OCI-LY3 (cell line): ENCODE results near the gene GNE.
A peak's percentile ranks its signal among the peaks of the same experiment; 100 is the strongest.
"Not testable (repeated sequence)": the region's sequence is repeated elsewhere in the genome, so short reads cannot be mapped to it uniquely, and the experiment has no call there.

ENCODE experiments used
- H2AFZ ChIP-seq: fragments of 200-600, 300-600 bp; shearing (Covaris generic); 2 replicates; pipeline ENCODE4 v1.6.0; 2014; ENCODE audit warnings: antibody characterized with exemption, low read depth, low read length
- H3K27ac ChIP-seq: fragments of 200-600, 300-600 bp; sonication (generic); 2 replicates; pipeline ENCODE4 v1.5.1; 2014; ENCODE audit warnings: mild to moderate bottlenecking, low read length, moderate library complexity, mixed read lengths
- H3K27me3 ChIP-seq: fragments of 200-600, 300-600 bp; sonication (generic); 2 replicates; pipeline ENCODE4 v1.6.1; 2014; ENCODE audit warnings: low read depth, low read length, mixed read lengths
- H3K36me3 ChIP-seq: fragments of 200-600, 300-600 bp; sonication (generic); replicated peaks from 2 replicates; pipeline ENCODE3; 2014; ENCODE audit warnings: low read depth, low read length, mixed read lengths
- H3K4me1 ChIP-seq: fragments of 300-600, 200-600 bp; sonication (generic); 2 replicates; pipeline ENCODE4 v1.6.1; 2014; ENCODE audit warnings: low read length, mixed read lengths
- H3K4me2 ChIP-seq: fragments of 200-600, 300-600 bp; sonication (generic); 2 replicates; pipeline ENCODE4 v1.6.1; 2014; ENCODE audit warnings: low read length, mixed read lengths
- H3K4me3 ChIP-seq: fragments of 300-600, 200-600 bp; sonication (generic); 2 replicates; pipeline ENCODE4 v1.5.1; 2014; ENCODE audit warnings: antibody characterized with exemption, mild to moderate bottlenecking, low read length, moderate library complexity
- H3K79me2 ChIP-seq: fragments of 300-600, 200-600 bp; shearing (Covaris generic); 2 replicates; pipeline ENCODE4 v1.6.1; 2014; ENCODE audit warnings: mild to moderate bottlenecking, low read length, mixed read lengths
- H3K9ac ChIP-seq: fragments of 300-600, 200-600 bp; shearing (Covaris generic); 2 replicates; pipeline ENCODE4 v1.6.0; 2014; ENCODE audit warnings: mild to moderate bottlenecking, low read length, moderate library complexity
- H3K9me3 ChIP-seq: fragments of 200-600, 300-600 bp; shearing (Covaris generic); 2 replicates; pipeline ENCODE4 v1.6.1; 2014; ENCODE audit warnings: low read length, mixed read lengths; ENCODE audit not compliant: insufficient read depth
- H4K20me1 ChIP-seq: fragments of 200-600, 300-600 bp; sonication (generic); 2 replicates; pipeline ENCODE4 v1.6.1; 2016; ENCODE audit warnings: low read length, mixed read lengths; ENCODE audit not compliant: insufficient read depth
- EZH2phosphoT487 ChIP-seq: fragments of 200-600 bp; shearing (Covaris generic); IDR thresholded peaks from 2 replicates; pipeline ENCODE4 v1.6.1; 2018; ENCODE audit warnings: antibody characterized with exemption, mixed run types, low read depth
- TF ChIP-seq, protein P1 (sequence below): fragments of 200-600, 300-600 bp; sonication (generic); IDR thresholded peaks from 2 replicates; pipeline ENCODE4 v1.5.1; 2014; ENCODE audit warnings: antibody characterized with exemption, low read length, low read depth

Gene GNE, protein sequence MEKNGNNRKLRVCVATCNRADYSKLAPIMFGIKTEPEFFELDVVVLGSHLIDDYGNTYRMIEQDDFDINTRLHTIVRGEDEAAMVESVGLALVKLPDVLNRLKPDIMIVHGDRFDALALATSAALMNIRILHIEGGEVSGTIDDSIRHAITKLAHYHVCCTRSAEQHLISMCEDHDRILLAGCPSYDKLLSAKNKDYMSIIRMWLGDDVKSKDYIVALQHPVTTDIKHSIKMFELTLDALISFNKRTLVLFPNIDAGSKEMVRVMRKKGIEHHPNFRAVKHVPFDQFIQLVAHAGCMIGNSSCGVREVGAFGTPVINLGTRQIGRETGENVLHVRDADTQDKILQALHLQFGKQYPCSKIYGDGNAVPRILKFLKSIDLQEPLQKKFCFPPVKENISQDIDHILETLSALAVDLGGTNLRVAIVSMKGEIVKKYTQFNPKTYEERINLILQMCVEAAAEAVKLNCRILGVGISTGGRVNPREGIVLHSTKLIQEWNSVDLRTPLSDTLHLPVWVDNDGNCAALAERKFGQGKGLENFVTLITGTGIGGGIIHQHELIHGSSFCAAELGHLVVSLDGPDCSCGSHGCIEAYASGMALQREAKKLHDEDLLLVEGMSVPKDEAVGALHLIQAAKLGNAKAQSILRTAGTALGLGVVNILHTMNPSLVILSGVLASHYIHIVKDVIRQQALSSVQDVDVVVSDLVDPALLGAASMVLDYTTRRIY

DNA sequence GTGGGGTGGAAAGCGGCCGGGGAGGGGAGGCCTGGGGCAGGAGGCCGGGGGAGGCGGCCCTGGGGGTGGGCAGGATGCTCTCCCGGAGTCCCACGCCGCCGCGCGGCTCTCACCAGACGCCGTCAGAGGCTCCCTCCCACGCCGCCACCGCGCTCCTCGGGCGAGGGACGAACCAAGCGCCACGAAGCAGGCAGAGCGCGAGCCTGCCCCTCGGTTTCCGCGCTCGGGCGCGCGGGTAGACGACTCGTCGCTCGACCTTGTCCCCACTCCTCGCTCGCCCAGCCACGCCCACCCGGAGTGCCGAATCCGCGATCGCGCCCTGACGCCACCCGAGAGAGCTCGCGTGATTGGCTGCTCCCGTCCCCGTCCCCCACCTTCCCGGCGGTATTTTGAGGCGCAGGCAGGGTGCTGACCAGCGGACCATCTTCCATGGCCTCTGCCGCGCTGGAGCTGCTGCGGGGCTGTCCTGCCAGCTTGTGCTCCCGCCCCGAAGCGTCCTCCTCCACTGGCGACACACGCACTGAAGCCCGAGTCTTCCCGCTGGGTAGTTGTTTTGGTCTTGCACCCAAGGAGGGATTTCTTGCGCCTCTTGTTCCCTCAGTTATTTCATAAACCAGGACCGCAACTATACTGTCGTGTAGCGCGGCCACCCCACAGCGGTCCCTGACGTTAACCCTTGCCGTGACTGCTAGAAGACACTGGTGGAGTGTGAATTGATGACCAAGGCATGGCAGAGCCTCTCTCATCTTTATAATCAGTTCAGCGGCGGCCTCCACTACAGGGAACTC is at the start of gene GNE:
Gene GNE, minus strand, starts transcription at position 241 of the 788 bp plus-strand sequence. CDS start 9,093 bp downstream, outside the sequence.
- no peaks in the 10 kb centered on the region for H4K20me1 ChIP-seq
- no peaks in the 10 kb centered on the region for H3K9me3 ChIP-seq
- H3K27me3 ChIP-seq, result no peaks in the 10 kb centered on the region
- peak within 1 kb of the TSS; percentile 73 for H3K4me2 ChIP-seq
- H2AFZ ChIP-seq, result peak within 1 kb of the TSS; percentile 65
- 0 out of 2 replicates have a peak, but pooled peaks cover 2% of the 10 kb centered on the region for H3K4me1 ChIP-seq
- TF ChIP-seq, protein P1, sequence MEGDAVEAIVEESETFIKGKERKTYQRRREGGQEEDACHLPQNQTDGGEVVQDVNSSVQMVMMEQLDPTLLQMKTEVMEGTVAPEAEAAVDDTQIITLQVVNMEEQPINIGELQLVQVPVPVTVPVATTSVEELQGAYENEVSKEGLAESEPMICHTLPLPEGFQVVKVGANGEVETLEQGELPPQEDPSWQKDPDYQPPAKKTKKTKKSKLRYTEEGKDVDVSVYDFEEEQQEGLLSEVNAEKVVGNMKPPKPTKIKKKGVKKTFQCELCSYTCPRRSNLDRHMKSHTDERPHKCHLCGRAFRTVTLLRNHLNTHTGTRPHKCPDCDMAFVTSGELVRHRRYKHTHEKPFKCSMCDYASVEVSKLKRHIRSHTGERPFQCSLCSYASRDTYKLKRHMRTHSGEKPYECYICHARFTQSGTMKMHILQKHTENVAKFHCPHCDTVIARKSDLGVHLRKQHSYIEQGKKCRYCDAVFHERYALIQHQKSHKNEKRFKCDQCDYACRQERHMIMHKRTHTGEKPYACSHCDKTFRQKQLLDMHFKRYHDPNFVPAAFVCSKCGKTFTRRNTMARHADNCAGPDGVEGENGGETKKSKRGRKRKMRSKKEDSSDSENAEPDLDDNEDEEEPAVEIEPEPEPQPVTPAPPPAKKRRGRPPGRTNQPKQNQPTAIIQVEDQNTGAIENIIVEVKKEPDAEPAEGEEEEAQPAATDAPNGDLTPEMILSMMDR, result no peak
- TF ChIP-seq EZH2phosphoT487, result no peak
- peak within 1 kb of the TSS; percentile 74 for H3K9ac ChIP-seq
- H3K27ac ChIP-seq, result peak within 1 kb of the TSS; percentile 57
- peak within 1 kb of the TSS; percentile 85 for H3K4me3 ChIP-seq
- H3K36me3 ChIP-seq, result peaks cover 5% of the 10 kb centered on the region
- peaks cover 14% of the 10 kb centered on the region for H3K79me2 ChIP-seq

DNA sequence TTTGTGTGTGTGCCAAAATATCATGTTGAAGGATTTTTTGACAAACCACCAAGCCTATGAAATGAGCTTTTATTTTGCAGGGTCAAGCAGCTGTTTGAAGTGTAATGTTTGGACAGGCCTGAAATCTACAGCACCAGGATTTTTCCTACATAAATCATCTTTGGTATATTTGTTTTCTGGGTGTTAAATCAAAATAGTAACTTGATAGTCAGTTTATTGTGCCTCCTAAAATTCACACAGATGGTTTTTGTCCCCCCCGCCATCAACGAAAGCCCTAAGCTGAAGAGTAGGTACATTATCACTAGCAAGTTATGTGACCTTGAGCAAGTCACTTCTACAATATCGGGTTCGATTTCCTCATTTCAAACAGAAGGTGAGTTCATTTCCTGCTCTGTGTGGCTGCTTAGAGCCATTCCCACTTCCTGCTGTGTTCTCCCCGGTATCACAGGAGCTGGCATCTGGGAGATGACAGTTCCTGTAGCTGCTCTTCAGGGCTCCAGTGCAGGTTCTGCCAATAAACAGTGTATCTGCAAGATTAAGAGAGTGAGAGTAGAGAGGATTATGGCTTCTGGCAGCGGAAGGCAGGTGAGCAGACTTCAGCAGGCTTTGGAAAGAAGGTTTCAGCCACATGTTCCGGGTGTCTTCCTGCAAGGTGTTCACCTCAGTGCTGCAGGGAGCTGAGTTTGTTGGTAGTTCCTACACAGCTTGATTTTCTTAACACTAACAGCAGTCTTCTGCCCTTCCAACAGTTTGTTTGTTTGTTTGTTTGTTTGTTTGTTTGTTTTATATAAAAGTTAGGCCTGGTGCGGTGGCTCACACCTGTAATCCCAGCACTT is 48.4 kb upstream of the GNE start:
- Histone ChIP-seq H3K9me3 (no peaks in the 10 kb centered on the region), H3K27me3 (no peaks in the 10 kb centered on the region), H3K36me3 (no peaks in the 10 kb centered on the region), H3K9ac (no peak overlapping the region), H3K79me2 (no peaks in the 10 kb centered on the region), H3K4me2 (peak overlapping the region; percentile 43), H2AFZ (peak overlapping the region; percentile 58), H3K4me3 (peak overlapping the region; percentile 1), H3K4me1 (peaks cover 10% of the 10 kb centered on the region), H3K27ac (peak overlapping the region; percentile 21), H4K20me1 (no peaks in the 10 kb centered on the region)
- no peak for TF ChIP-seq EZH2phosphoT487
- TF ChIP-seq, protein P1, result no peak

DNA sequence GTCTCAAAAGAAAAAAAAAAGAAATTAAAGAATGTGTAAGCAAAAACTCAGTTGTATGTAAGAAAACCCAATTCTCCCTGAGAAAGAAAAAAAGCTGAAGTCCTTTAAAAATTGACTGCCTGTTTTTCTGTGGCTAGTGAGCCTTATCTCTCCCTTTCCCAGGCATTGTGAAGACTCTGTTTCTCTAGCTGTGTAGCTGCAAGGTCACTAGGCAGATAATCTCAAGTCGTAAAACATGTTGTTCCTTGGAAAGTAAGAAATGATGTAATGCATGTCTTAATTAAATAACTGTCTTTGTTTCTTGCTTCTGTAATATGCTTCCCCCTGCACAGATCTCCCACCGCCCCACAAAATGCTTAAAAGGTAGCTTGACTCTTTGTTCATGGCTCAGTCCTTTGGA is 46.1 kb upstream of the GNE start:
- H3K9ac ChIP-seq, H3K27ac ChIP-seq, H3K36me3 ChIP-seq: not testable (repeated sequence)

DNA sequence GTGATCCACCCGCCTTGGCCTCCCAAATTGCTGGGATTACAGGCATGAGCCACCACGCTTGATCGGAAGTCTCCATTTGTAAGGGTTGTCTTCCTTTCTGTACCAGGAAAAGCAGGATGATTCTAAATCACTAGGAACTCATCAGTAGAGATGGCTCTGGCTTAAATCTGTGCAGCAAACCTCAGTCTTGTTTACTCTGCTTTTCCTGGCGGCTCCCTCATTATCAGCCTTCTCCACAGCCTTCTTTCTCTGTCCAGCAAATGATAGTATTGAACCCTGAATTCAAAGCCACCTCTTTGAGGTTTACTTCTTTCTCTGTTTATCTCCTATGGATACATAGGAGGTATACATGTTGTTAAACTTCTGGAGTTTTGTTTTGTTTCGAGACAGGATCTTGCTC is 43.0 kb upstream of the GNE start:
- Histone ChIP-seq H3K79me2 (no peaks in the 10 kb centered on the region), H3K9me3 (no peaks in the 10 kb centered on the region), H3K36me3 (no peaks in the 10 kb centered on the region), H4K20me1 (no peaks in the 10 kb centered on the region), H3K9ac (no peak overlapping the region), H3K27me3 (no peaks in the 10 kb centered on the region), H3K4me1 (peaks cover 1% of the 10 kb centered on the region), H3K27ac (no peak overlapping the region), H2AFZ (no peak overlapping the region), H3K4me2 (no peak overlapping the region), H3K4me3 (no peak overlapping the region)
- TF ChIP-seq EZH2phosphoT487, result no peak
- TF ChIP-seq, protein P1, result no peak

More for the DNA sequence above, 46.1 kb upstream of the GNE start:
- not testable (repeated sequence) for H3K4me3 ChIP-seq, H2AFZ ChIP-seq, H3K79me2 ChIP-seq, H3K27me3 ChIP-seq, H4K20me1 ChIP-seq, H3K4me2 ChIP-seq, H3K9me3 ChIP-seq
- H3K4me1 ChIP-seq, result peaks cover 10% of the 10 kb centered on the region
